Natural killer cell (primary cell): Measurements from ENCODE around the gene UBTFL1. TPM values are rescaled to one million over a fixed set of nuclear protein-coding genes. Genes with fewer than 3 reads are reported as not detected.

ENCODE experiments used
- ATAC-seq, 3 donors: fragments of 150-1000 bp in 2 of 3; fragments of 200-7000 bp in 1 of 3; cut with Tn5 transposase; 1 replicate in 1 of 3; 2 replicates in 2 of 3; pipeline ENCODE4 v1.10.0; 2021; ENCODE audit warnings: mild to moderate bottlenecking in 2 of 3, moderate library complexity in 2 of 3
- DNase-seq, 2 donors: peaks; one replicate each; pipeline versions ENCODE4 v3.0.0 to v3.0.0-alpha.2; 2013 to 2021; ENCODE audit warnings: mixed read lengths in 1 of 2
- H3K27ac ChIP-seq: one replicate; pipeline ENCODE4 v1.5.1; 2013; ENCODE audit warnings: mild to moderate bottlenecking, low read length
- H3K27me3 ChIP-seq: one replicate; pipeline ENCODE4 v1.6.1; 2013; ENCODE audit warnings: low read length; ENCODE audit not compliant: control insufficient read depth, insufficient read depth
- H3K36me3 ChIP-seq: one replicate; pipeline ENCODE4 v1.6.1; 2013; ENCODE audit warnings: low read length; ENCODE audit not compliant: control insufficient read depth, insufficient read depth
- H3K4me1 ChIP-seq: one replicate; pipeline ENCODE4 v1.6.1; 2013; ENCODE audit warnings: low read length; ENCODE audit not compliant: control insufficient read depth, insufficient read depth
- H3K4me3 ChIP-seq: one replicate; pipeline ENCODE4 v1.5.1; 2013; ENCODE audit warnings: low read length
- H3K9me3 ChIP-seq: one replicate; pipeline ENCODE4 v1.6.1; 2013; ENCODE audit warnings: low read length; ENCODE audit not compliant: control insufficient read depth, insufficient read depth
- H3K27ac Mint-ChIP-seq, 2 donors: one replicate each; pipeline ENCODE4 v1.8.0; 2022; ENCODE audit warnings: mild to moderate bottlenecking in 2 of 2, mixed read lengths in 2 of 2, moderate library complexity in 1 of 2
- H3K27me3 Mint-ChIP-seq, 2 donors: one replicate each; pipeline ENCODE4 v1.8.0; 2022; ENCODE audit warnings: low read depth in 2 of 2, mixed read lengths in 2 of 2
- H3K36me3 Mint-ChIP-seq: one replicate; pipeline ENCODE4 v1.8.0; 2022; ENCODE audit warnings: mixed read lengths
- H3K4me1 Mint-ChIP-seq, 2 donors: one replicate each; pipeline ENCODE4 v1.8.0; 2022; ENCODE audit warnings: mixed read lengths in 2 of 2
- H3K4me3 Mint-ChIP-seq: one replicate; pipeline ENCODE4 v1.8.0; 2022; ENCODE audit warnings: mild to moderate bottlenecking, moderate library complexity, mixed read lengths
- H3K9me3 Mint-ChIP-seq, 2 donors: one replicate each; pipeline ENCODE4 v1.8.0; 2022; ENCODE audit warnings: mixed read lengths in 2 of 2
- CTCF ChIP-seq: fragments of 200-600 bp; IDR thresholded peaks from one replicate; pipeline ENCODE4 v1.8.0; 2022; ENCODE audit warnings: antibody characterized with exemption
- WGBS: methylation state at CpG from one replicate; pipeline ENCODE4 v1.1.7; 2013; ENCODE audit warnings: missing lambda C conversion rate; ENCODE audit not compliant: insufficient coverage; 5-methylcytosine and 5-hydroxymethylcytosine counted together
- intact Hi-C: fragments of 100-400 bp; cut with micrococcal nuclease; formaldehyde crosslinking; loops from one replicate; pipeline ENCODE4 v1.14.2; 2022
- total RNA-seq, 4 donors: library from RNA; stranded (reverse); fragments of 120-200 nt in 1 of 4; gene quantifications; one replicate each; pipeline versions ENCODE4 v1.2.3 to v1.2.4, GENCODE V29; 2013 to 2022

Gene UBTFL1
- total RNA-seq, 3 donors from 2014 or later (not counting 1 experiment from before 2014, with no cell fraction given) = not detected

GRCh38 chr11:90100431-90100830, 14.7 kb downstream of the UBTFL1 start:
- Mint-ChIP-seq H3K9me3 (peaks cover 0 to 5% of the 10 kb centered on the region in 2 donors), H3K4me1 (no peaks in the 10 kb centered on the region), H3K27me3 (no peaks in the 10 kb centered on the region), H3K27ac (no peak overlapping the region), H3K4me3 (no peak overlapping the region), H3K36me3 (no peaks in the 10 kb centered on the region)
- no peak for ATAC-seq
- no peaks in the 10 kb centered on the region for H3K9me3 ChIP-seq
- H3K36me3 ChIP-seq = no peaks in the 10 kb centered on the region
- TF ChIP-seq CTCF = no peak
- intact Hi-C loops = no loop called here
- no CpG with 5 or more reads among the region's 3 CpGs for WGBS
- H3K27ac ChIP-seq = no peak overlapping the region
- H3K4me1 ChIP-seq = no peaks in the 10 kb centered on the region
- no peak overlapping the region for H3K4me3 ChIP-seq
- H3K27me3 ChIP-seq = no peaks in the 10 kb centered on the region
- DNase-seq = no peak

- no peaks in the 10 kb centered on the region for H3K36me3 Mint-ChIP-seq
These were observed 27.8 kb downstream of the UBTFL1 start for GRCh38 chr11:90113541-90113940.

GRCh38 chr11:90120191-90120590, 34.4 kb downstream of the UBTFL1 start:
- H3K27me3 Mint-ChIP-seq = no peaks in the 10 kb centered on the region
- WGBS = 94% methylated on average over 4 of the region's 4 CpGs
- no peak for TF ChIP-seq CTCF
- Histone ChIP-seq H3K4me1 (no peaks in the 10 kb centered on the region), H3K9me3 (no peaks in the 10 kb centered on the region), H3K27ac (no peak overlapping the region), H3K4me3 (no peak overlapping the region), H3K27me3 (no peaks in the 10 kb centered on the region), H3K36me3 (no peaks in the 10 kb centered on the region)
- DNase-seq (no peak), ATAC-seq (no peak)
- H3K4me3 Mint-ChIP-seq = no peak overlapping the region
- H3K36me3 Mint-ChIP-seq = no peaks in the 10 kb centered on the region
- intact Hi-C loops = no loop called here
- H3K4me1 Mint-ChIP-seq = no peaks in the 10 kb centered on the region
- no peaks in the 10 kb centered on the region for H3K9me3 Mint-ChIP-seq
- no peak overlapping the region for H3K27ac Mint-ChIP-seq

More at GRCh38 chr11:90113541-90113940, 27.8 kb downstream of the UBTFL1 start:
- Mint-ChIP-seq H3K27me3 (no peaks in the 10 kb centered on the region), H3K9me3 (no peaks in the 10 kb centered on the region), H3K27ac (no peak overlapping the region), H3K4me1 (no peaks in the 10 kb centered on the region), H3K4me3 (no peak overlapping the region)
- intact Hi-C loops = no loop called here
- DNase-seq = no peak
- no peak for ATAC-seq
- H3K4me1 ChIP-seq = no peaks in the 10 kb centered on the region
- no peak overlapping the region for H3K4me3 ChIP-seq
- H3K27me3 ChIP-seq = no peaks in the 10 kb centered on the region
- no peak for TF ChIP-seq CTCF
- no peak overlapping the region for H3K27ac ChIP-seq
- H3K9me3 ChIP-seq = no peaks in the 10 kb centered on the region
- no peaks in the 10 kb centered on the region for H3K36me3 ChIP-seq
- no CpG with 5 or more reads among the region's 2 CpGs for WGBS

- no CpG with 5 or more reads among the region's 1 CpG for WGBS
- Mint-ChIP-seq H3K27ac (no peak overlapping the region), H3K9me3 (peaks cover 0 to 2% of the 10 kb centered on the region in 2 donors), H3K4me1 (no peaks in the 10 kb centered on the region), H3K36me3 (no peaks in the 10 kb centered on the region), H3K27me3 (no peaks in the 10 kb centered on the region), H3K4me3 (no peak overlapping the region)
- H3K4me3 ChIP-seq = no peak overlapping the region
- no peaks in the 10 kb centered on the region for H3K9me3 ChIP-seq
- no peaks in the 10 kb centered on the region for H3K4me1 ChIP-seq
- H3K27ac ChIP-seq = no peak overlapping the region
- DNase-seq (no peak), ATAC-seq (no peak)
- no peaks in the 10 kb centered on the region for H3K36me3 ChIP-seq
- no peak for TF ChIP-seq CTCF
- no peaks in the 10 kb centered on the region for H3K27me3 ChIP-seq
- intact Hi-C loops = no loop called here
These were observed 38.6 kb downstream of the UBTFL1 start for GRCh38 chr11:90124371-90124770.
